PC-3 (cell line): ENCODE measurements around the gene OSBPL6. TPM values are rescaled to one million over a fixed set of nuclear protein-coding genes. Genes with fewer than 3 reads are reported as not detected.
A peak's percentile ranks its signal among the peaks of the same experiment; 100 is the strongest.

Experiments
- ATAC-seq: fragments of 200-7000 bp; cut with Tn5 transposase; 2 replicates; pipeline ENCODE4 v1.9.1; 2020; ENCODE audit warnings: mild to moderate bottlenecking, moderate library complexity
- BruUV-seq: library from RNA; stranded (reverse); fragments of 400-500 nt; replicated peaks from 2 replicates; lab custom pipeline; 2021; lab: Mats Ljungman, UMichigan
- CTCF ChIA-PET: fragments of 300-600 bp; sonication (Branson Sonifier 250); formaldehyde crosslinking; loops from one replicate; lab custom pipeline; 2022; ENCODE audit warnings: antibody characterized with exemption; lab: Charles Lee
- POLR2A ChIA-PET: fragments of 300-600 bp; sonication (Branson Sonifier 250); formaldehyde crosslinking; loops from one replicate; lab custom pipeline; 2022; ENCODE audit warnings: antibody characterized with exemption; ENCODE audit not compliant: unreplicated experiment; lab: Charles Lee
- DNase-seq: peaks from one replicate; pipeline ENCODE4 v3.0.0-alpha.2; 2015
- H2AFZ ChIP-seq: fragments of 300-600 bp; sonication (generic); 2 replicates; pipeline ENCODE4 v1.6.0; 2016; ENCODE audit warnings: antibody characterized with exemption, low read length
- H3F3A ChIP-seq: fragments of 300-600 bp; sonication (generic); one replicate; pipeline ENCODE4 v1.6.0; 2017; ENCODE audit warnings: antibody characterized with exemption, low read length, control low read depth, mild to moderate bottlenecking; ENCODE audit not compliant: unreplicated experiment
- H3K27ac ChIP-seq: fragments of 300-600 bp; sonication (generic); 2 replicates; pipeline ENCODE4 v1.5.1; 2016; ENCODE audit warnings: mild to moderate bottlenecking, low read length
- H3K27me3 ChIP-seq: fragments of 300-600 bp; sonication (generic); 2 replicates; pipeline ENCODE4 v1.6.1; 2016; ENCODE audit warnings: low read length, mixed read lengths
- H3K36me3 ChIP-seq: fragments of 300-600 bp; sonication (generic); 2 replicates; pipeline ENCODE4 v1.6.1; 2016; ENCODE audit warnings: low read depth, mixed run types, low read length, mixed read lengths
- H3K4me1 ChIP-seq: fragments of 300-600 bp; sonication (generic); 2 replicates; pipeline ENCODE4 v1.5.1; 2016; ENCODE audit warnings: low read length; ENCODE audit not compliant: insufficient read depth
- H3K4me2 ChIP-seq: fragments of 300-600 bp; sonication (generic); 2 replicates; pipeline ENCODE4 v1.6.0; 2016; ENCODE audit warnings: low read length
- H3K4me3 ChIP-seq: fragments of 300-600 bp; sonication (generic); 2 replicates; pipeline ENCODE4 v1.5.1; 2016; ENCODE audit warnings: mild to moderate bottlenecking, low read length, mixed read lengths
- H3K79me2 ChIP-seq: fragments of 300-600 bp; sonication (generic); 2 replicates; pipeline ENCODE4 v1.6.1; 2017; ENCODE audit warnings: low read length, mixed read lengths
- H3K9ac ChIP-seq: fragments of 300-600 bp; sonication (generic); 2 replicates; pipeline ENCODE4 v1.6.0; 2016; ENCODE audit warnings: mild to moderate bottlenecking, low read length
- H3K9me2 ChIP-seq: fragments of 300-600 bp; sonication (generic); replicated peaks from 2 replicates; pipeline ENCODE4 v1.6.1; 2016; ENCODE audit warnings: mixed run types, low read length, mixed read lengths
- H3K9me3 ChIP-seq: fragments of 300-600 bp; sonication (generic); 2 replicates; pipeline ENCODE4 v1.6.1; 2016; ENCODE audit warnings: low read length, mixed read lengths
- H4K20me1 ChIP-seq: fragments of 300-600 bp; sonication (generic); 2 replicates; pipeline ENCODE4 v1.6.1; 2016; ENCODE audit warnings: low read length, mixed read lengths
- EZH2 ChIP-seq: fragments of 300-600 bp; sonication (generic); IDR thresholded peaks from one replicate; pipeline ENCODE4 v1.6.1; 2017; ENCODE audit warnings: antibody characterized with exemption, mild to moderate bottlenecking, low read length; ENCODE audit not compliant: unreplicated experiment
- EZH2phosphoT487 ChIP-seq: fragments of 300-600 bp; sonication (generic); IDR thresholded peaks from 2 replicates; pipeline ENCODE4 v1.6.1; 2018; ENCODE audit warnings: mild to moderate bottlenecking, antibody characterized with exemption, low read length, borderline replicate concordance
- intact Hi-C: fragments of 100-400 bp; cut with micrococcal nuclease; formaldehyde crosslinking; loops from 2 replicates; pipeline ENCODE4 v1.9.0; 2023
- total RNA-seq: library from RNA; depleted of rRNA; stranded (reverse); fragments of >200 nt; gene quantifications from 2 replicates; pipeline ENCODE4 v1.2.3, GENCODE V29; 2014
- TF ChIP-seq, protein P1 (sequence below): fragments of 300-600 bp; sonication (generic); conservative IDR thresholded peaks from 2 replicates; pipeline ENCODE4 v1.5.1; 2017; ENCODE audit warnings: antibody characterized with exemption, low read depth, mild to moderate bottlenecking, low read length

The OSBPL6 gene
- total RNA-seq, 1 experiment from 2014 or later, result 4.0 TPM

DNA sequence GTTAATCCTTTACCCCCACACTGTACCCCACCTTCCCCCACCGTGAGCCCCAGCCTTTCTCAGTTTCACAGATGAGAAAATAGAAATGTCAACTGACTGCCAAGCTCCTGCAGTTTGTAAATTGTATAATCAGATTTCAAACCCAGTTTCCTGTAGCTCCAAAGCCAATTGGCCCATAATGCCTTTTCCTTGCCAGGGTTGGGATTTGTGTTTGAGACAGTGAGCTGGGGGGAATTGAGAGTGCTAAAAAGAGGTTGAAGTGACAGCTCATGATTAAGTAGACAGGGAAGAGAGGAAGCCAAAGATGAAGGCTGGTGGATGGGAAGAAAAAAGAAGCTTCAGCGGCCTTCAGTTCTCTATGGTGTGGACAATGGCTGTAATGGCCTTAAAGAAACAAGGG is 10.7 kb downstream of the OSBPL6 start:
- H3F3A ChIP-seq, result no peaks in the 10 kb centered on the region
- intact Hi-C loops, result no loop called here
- CTCF ChIA-PET, result no interaction called here
- no peaks in the 10 kb centered on the region for H4K20me1 ChIP-seq
- ATAC-seq (no peak), DNase-seq (no peak)
- no peak overlapping the region for H3K4me3 ChIP-seq
- H3K9me2 ChIP-seq, result no peaks in the 10 kb centered on the region
- POLR2A ChIA-PET, result no interaction called here
- H3K27ac ChIP-seq, result no peak overlapping the region
- H3K4me1 ChIP-seq, result peaks cover 13% of the 10 kb centered on the region
- no peak overlapping the region for H3K9ac ChIP-seq
- no TSS peak for BruUV-seq
- H3K27me3 ChIP-seq, result no peaks in the 10 kb centered on the region
- H3K9me3 ChIP-seq, result no peaks in the 10 kb centered on the region
- no peak overlapping the region for H3K4me2 ChIP-seq
- H3K36me3 ChIP-seq, result no peaks in the 10 kb centered on the region
- no peak overlapping the region for H2AFZ ChIP-seq
- TF ChIP-seq EZH2phosphoT487 (no peak), EZH2 (no peak)
- TF ChIP-seq, protein P1, sequence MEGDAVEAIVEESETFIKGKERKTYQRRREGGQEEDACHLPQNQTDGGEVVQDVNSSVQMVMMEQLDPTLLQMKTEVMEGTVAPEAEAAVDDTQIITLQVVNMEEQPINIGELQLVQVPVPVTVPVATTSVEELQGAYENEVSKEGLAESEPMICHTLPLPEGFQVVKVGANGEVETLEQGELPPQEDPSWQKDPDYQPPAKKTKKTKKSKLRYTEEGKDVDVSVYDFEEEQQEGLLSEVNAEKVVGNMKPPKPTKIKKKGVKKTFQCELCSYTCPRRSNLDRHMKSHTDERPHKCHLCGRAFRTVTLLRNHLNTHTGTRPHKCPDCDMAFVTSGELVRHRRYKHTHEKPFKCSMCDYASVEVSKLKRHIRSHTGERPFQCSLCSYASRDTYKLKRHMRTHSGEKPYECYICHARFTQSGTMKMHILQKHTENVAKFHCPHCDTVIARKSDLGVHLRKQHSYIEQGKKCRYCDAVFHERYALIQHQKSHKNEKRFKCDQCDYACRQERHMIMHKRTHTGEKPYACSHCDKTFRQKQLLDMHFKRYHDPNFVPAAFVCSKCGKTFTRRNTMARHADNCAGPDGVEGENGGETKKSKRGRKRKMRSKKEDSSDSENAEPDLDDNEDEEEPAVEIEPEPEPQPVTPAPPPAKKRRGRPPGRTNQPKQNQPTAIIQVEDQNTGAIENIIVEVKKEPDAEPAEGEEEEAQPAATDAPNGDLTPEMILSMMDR, result no peak
- no peaks in the 10 kb centered on the region for H3K79me2 ChIP-seq

DNA sequence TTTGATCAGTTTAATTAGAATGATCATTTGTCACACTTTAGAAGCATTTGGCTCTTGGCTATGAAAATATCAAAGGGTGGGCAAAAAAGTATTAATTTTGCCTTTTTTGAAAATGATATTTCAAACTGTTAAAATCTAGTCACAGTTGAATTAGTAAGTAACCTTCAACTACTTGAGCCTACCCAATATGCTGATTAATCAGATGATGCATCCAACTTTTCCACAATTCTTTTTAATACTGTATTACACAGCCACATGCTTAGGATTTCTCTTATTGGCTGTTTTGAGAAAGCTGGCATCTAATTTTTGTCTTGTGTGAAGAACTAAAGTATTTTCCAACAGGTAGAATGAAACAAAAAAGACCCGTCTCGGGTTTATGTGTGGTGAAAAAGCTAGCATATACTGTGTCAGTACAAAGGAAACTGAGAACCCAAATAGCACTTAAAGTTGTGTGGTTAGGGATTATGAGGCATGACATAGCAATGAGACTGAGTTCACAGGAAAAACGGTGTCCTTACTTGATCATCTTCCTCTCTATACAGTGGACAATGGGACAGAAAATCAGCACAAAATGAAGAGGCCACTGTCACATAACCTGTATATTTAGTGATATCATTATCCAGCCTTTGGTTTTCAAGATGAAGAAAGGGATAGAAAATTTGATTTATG is 11.7 kb downstream of the OSBPL6 start:
- CTCF ChIA-PET, result no interaction called here
- no peaks in the 10 kb centered on the region for H3K9me2 ChIP-seq
- no peak overlapping the region for H3K9ac ChIP-seq
- H3K4me1 ChIP-seq, result peaks cover 13% of the 10 kb centered on the region
- DNase-seq (peak; percentile 68), ATAC-seq (peak; percentile 89)
- H3F3A ChIP-seq, result no peaks in the 10 kb centered on the region
- no peaks in the 10 kb centered on the region for H3K27me3 ChIP-seq
- no peaks in the 10 kb centered on the region for H4K20me1 ChIP-seq
- intact Hi-C loops, result no loop called here
- H3K79me2 ChIP-seq, result no peaks in the 10 kb centered on the region
- no peaks in the 10 kb centered on the region for H3K36me3 ChIP-seq
- H3K4me2 ChIP-seq, result peak overlapping the region; percentile 47
- POLR2A ChIA-PET, result no interaction called here
- no TSS peak for BruUV-seq
- H3K27ac ChIP-seq, result peak overlapping the region; percentile 41
- no peaks in the 10 kb centered on the region for H3K9me3 ChIP-seq
- peak overlapping the region; percentile 17; the same call in 1 of the 2 replicates for H3K4me3 ChIP-seq
- H2AFZ ChIP-seq, result peak overlapping the region; percentile 31; the same call in 1 of the 2 replicates
- no peak for TF ChIP-seq EZH2
- TF ChIP-seq, protein P1, result no peak
- no peak for TF ChIP-seq EZH2phosphoT487

DNA sequence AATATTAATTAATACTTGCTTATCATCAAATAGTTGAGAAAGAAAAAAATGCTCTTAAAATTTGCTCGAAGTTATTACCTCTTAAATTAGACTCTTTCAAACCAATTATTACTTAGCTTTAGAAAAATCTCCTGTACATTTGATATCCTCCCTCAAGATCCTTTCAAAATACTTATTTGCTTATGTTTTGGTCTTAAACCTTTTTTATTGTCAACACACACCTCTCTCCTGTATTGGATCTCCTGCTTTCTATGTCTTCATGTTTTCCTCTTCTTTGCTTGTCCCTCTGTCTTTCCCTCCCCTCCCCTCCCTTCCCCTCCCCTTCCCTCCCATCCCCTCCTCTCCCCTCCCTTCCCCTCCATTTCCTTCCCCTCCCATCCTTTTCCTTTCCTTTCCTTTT is 14.0 kb downstream of the OSBPL6 start:
- CTCF ChIA-PET, result interaction anchor here (0.6 kb wide), 1 partner anchor 120 kb away, joined by 3 read pairs; no protein-coding TSS in a partner anchor
- no peak overlapping the region for H3K27ac ChIP-seq
- ATAC-seq, result no peak
- POLR2A ChIA-PET, result no interaction called here
- no peaks in the 10 kb centered on the region for H3K9me3 ChIP-seq
- no TSS peak for BruUV-seq
- H3K4me1 ChIP-seq, result peaks cover 13% of the 10 kb centered on the region
- DNase-seq, result no peak
- TF ChIP-seq EZH2 (no peak), EZH2phosphoT487 (no peak)
- TF ChIP-seq, protein P1, result no peak
- intact Hi-C loops, result loop anchor here (1.0 kb wide), 1 partner anchor 76 kb away; no protein-coding TSS in a partner anchor
- H3K4me2 ChIP-seq, result no peak overlapping the region
- no peaks in the 10 kb centered on the region for H3K79me2 ChIP-seq
- H3K36me3 ChIP-seq, result no peaks in the 10 kb centered on the region
- H4K20me1 ChIP-seq, result no peaks in the 10 kb centered on the region
- no peak overlapping the region for H3K4me3 ChIP-seq
- no peak overlapping the region for H2AFZ ChIP-seq
- no peak overlapping the region for H3K9ac ChIP-seq
- no peaks in the 10 kb centered on the region for H3F3A ChIP-seq
- H3K27me3 ChIP-seq, result no peaks in the 10 kb centered on the region
- H3K9me2 ChIP-seq, result no peaks in the 10 kb centered on the region
